Esophagus squamous epithelium (tissue), 4 donors: ENCODE results near the gene GP1BB.

ENCODE experiments used
- POLR2A ChIP-seq, 4 donors: fragments of 450-650 bp; IDR thresholded peaks; one replicate each; pipeline ENCODE4 v1.6.1; 2017; ENCODE audit warnings: antibody characterized with exemption in 4 of 4, mild to moderate bottlenecking in 4 of 4, moderate library complexity in 3 of 4
- TF ChIP-seq, protein P1 (sequence below), 6 experiments: fragments of 450-650 bp in 4 of 6; fragments of 200-600 bp in 2 of 6; sonication (generic) in 2 of 6; IDR thresholded peaks; one replicate each; pipeline ENCODE4 v1.5.1; 2016 to 2019; ENCODE audit warnings: antibody characterized with exemption in 6 of 6, mild to moderate bottlenecking in 4 of 6, moderate library complexity in 4 of 6

DNA sequence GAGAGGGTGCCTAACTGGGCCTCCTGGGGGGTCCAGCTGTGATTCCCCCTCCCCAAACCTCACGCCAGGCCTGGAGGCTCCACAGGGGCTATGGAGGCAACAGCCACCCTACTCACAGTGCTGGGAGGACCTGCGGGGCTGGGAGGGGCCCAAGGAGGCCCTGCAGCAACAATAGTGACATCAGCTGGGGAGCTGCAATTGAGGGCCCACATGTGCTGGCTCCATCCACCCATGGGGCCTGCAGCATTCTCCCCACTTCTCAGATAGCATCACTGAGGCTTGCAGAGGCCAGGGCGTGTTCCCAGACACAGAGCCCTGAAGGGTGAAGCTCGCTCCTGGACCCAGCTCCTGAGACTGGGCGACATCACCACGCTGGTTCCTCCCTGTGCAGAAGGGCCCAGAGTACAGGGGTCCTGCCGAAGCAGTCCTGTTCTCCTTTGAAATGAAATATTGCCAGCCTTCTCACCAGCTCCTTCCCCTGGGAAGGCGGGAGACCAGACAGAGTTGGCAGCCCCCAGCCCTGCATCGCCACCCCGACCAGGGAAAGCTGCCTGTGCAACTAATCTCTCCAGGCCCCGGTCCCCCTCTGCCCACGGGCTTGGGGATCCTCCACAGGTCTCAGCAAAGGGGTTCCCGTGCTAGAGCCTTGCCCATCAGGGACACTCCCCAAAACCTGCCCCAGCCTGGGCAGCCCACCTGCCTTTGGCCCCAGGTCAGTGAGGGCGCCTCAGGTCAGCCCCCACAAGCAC, 28.3 kb downstream of the GP1BB start:
- TF ChIP-seq, protein P1, sequence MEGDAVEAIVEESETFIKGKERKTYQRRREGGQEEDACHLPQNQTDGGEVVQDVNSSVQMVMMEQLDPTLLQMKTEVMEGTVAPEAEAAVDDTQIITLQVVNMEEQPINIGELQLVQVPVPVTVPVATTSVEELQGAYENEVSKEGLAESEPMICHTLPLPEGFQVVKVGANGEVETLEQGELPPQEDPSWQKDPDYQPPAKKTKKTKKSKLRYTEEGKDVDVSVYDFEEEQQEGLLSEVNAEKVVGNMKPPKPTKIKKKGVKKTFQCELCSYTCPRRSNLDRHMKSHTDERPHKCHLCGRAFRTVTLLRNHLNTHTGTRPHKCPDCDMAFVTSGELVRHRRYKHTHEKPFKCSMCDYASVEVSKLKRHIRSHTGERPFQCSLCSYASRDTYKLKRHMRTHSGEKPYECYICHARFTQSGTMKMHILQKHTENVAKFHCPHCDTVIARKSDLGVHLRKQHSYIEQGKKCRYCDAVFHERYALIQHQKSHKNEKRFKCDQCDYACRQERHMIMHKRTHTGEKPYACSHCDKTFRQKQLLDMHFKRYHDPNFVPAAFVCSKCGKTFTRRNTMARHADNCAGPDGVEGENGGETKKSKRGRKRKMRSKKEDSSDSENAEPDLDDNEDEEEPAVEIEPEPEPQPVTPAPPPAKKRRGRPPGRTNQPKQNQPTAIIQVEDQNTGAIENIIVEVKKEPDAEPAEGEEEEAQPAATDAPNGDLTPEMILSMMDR (IDR thresholded peaks at IDR 0.05) = no peak
- no peak for TF ChIP-seq POLR2A (IDR thresholded peaks at IDR 0.05)
